HUES48 (cell line): ENCODE results near the gene TBL1X.

Experiments
- H3K27ac ChIP-seq: one replicate; pipeline ENCODE4 v1.7.0; 2013; ENCODE audit warnings: low read depth, low read length, inconsistent platforms
- H3K27me3 ChIP-seq: 2 replicates; pipeline ENCODE4 v1.6.1; 2013; ENCODE audit warnings: mild to moderate bottlenecking, low read length; ENCODE audit not compliant: control insufficient read depth, insufficient read depth
- H3K36me3 ChIP-seq: 2 replicates; pipeline ENCODE4 v1.6.1; 2013; ENCODE audit warnings: low read length; ENCODE audit not compliant: control insufficient read depth, insufficient read depth
- H3K4me1 ChIP-seq: 2 replicates; pipeline ENCODE4 v1.6.1; 2013; ENCODE audit warnings: mild to moderate bottlenecking, low read length; ENCODE audit not compliant: control insufficient read depth, insufficient read depth
- H3K4me3 ChIP-seq: 2 replicates; pipeline ENCODE4 v1.5.1; 2013; ENCODE audit warnings: mild to moderate bottlenecking, low read depth, low read length
- H3K9ac ChIP-seq: 2 replicates; pipeline ENCODE4 v1.6.1; 2013; ENCODE audit warnings: mild to moderate bottlenecking, low read depth, low read length, moderate library complexity
- H3K9me3 ChIP-seq: 2 replicates; pipeline ENCODE4 v1.6.1; 2013; ENCODE audit warnings: low read length; ENCODE audit not compliant: control insufficient read depth, insufficient read depth

The TBL1X gene

GRCh38 chrX:9476810-9477575 is 12.1 kb downstream of the TBL1X start:
- Histone ChIP-seq H3K4me3 (no peak overlapping the region), H3K27me3 (no peaks in the 10 kb centered on the region), H3K9ac (no peak overlapping the region), H3K4me1 (peaks cover 13% of the 10 kb centered on the region), H3K9me3 (no peaks in the 10 kb centered on the region; the same call in 1 of the 2 replicates), H3K36me3 (no peaks in the 10 kb centered on the region), H3K27ac (no peak overlapping the region)

- Histone ChIP-seq H3K27me3 (no peaks in the 10 kb centered on the region), H3K4me3 (no peak overlapping the region), H3K4me1 (peaks cover 25% of the 10 kb centered on the region), H3K36me3 (no peaks in the 10 kb centered on the region), H3K9me3 (no peaks in the 10 kb centered on the region; the same call in 1 of the 2 replicates), H3K27ac (no peak overlapping the region), H3K9ac (no peak overlapping the region)
Observed at GRCh38 chrX:9482408-9482807, 17.6 kb downstream of the TBL1X start.

GRCh38 chrX:9482837-9483236 is 18.0 kb downstream of the TBL1X start:
- Histone ChIP-seq H3K4me3 (no peak overlapping the region), H3K27me3 (no peaks in the 10 kb centered on the region), H3K4me1 (peaks cover 23% of the 10 kb centered on the region), H3K27ac (no peak overlapping the region), H3K36me3 (no peaks in the 10 kb centered on the region), H3K9ac (no peak overlapping the region), H3K9me3 (no peaks in the 10 kb centered on the region; the same call in 1 of the 2 replicates)

- H3K9ac ChIP-seq = no peak overlapping the region
- no peaks in the 10 kb centered on the region; the same call in 1 of the 2 replicates for H3K9me3 ChIP-seq
- no peaks in the 10 kb centered on the region for H3K27me3 ChIP-seq
- H3K4me3 ChIP-seq = no peak overlapping the region
- peaks cover 17% of the 10 kb centered on the region for H3K4me1 ChIP-seq
- no peak overlapping the region for H3K27ac ChIP-seq
- no peaks in the 10 kb centered on the region for H3K36me3 ChIP-seq
Observed at GRCh38 chrX:9483376-9483775, 18.5 kb downstream of the TBL1X start.

GRCh38 chrX:9486786-9487387 is 22.0 kb downstream of the TBL1X start:
- Histone ChIP-seq H3K4me1 (peaks cover 15% of the 10 kb centered on the region), H3K4me3 (no peak overlapping the region), H3K27me3 (no peaks in the 10 kb centered on the region), H3K27ac (no peak overlapping the region), H3K9ac (no peak overlapping the region), H3K36me3 (no peaks in the 10 kb centered on the region), H3K9me3 (no peaks in the 10 kb centered on the region)

GRCh38 chrX:9488586-9488985 is 23.7 kb downstream of the TBL1X start:
- 0 out of 2 replicates have a peak, but pooled peaks cover under 1% of the 10 kb centered on the region for H3K4me1 ChIP-seq
- H3K4me3 ChIP-seq = no peak overlapping the region
- no peaks in the 10 kb centered on the region for H3K9me3 ChIP-seq
- no peaks in the 10 kb centered on the region for H3K36me3 ChIP-seq
- no peak overlapping the region for H3K9ac ChIP-seq
- H3K27me3 ChIP-seq = no peaks in the 10 kb centered on the region
- no peak overlapping the region for H3K27ac ChIP-seq

GRCh38 chrX:9489234-9489633 is 24.4 kb downstream of the TBL1X start:
- H3K4me1 ChIP-seq = 0 out of 2 replicates have a peak, but pooled peaks cover 4% of the 10 kb centered on the region
- no peaks in the 10 kb centered on the region for H3K9me3 ChIP-seq

GRCh38 chrX:9492901-9493300 is 28.0 kb downstream of the TBL1X start:
- Histone ChIP-seq H3K27me3 (no peaks in the 10 kb centered on the region), H3K36me3 (0 out of 2 replicates have a peak, but pooled peaks cover 4% of the 10 kb centered on the region), H3K9me3 (no peaks in the 10 kb centered on the region), H3K4me3 (no peak overlapping the region), H3K9ac (no peak overlapping the region), H3K27ac (no peak overlapping the region), H3K4me1 (peaks cover 12% of the 10 kb centered on the region)

More at GRCh38 chrX:9489234-9489633, 24.4 kb downstream of the TBL1X start:
- no peak overlapping the region for H3K9ac ChIP-seq
- H3K36me3 ChIP-seq = no peaks in the 10 kb centered on the region
- no peaks in the 10 kb centered on the region for H3K27me3 ChIP-seq
- no peak overlapping the region for H3K4me3 ChIP-seq
- H3K27ac ChIP-seq = no peak overlapping the region

- Histone ChIP-seq H3K36me3 (0 out of 2 replicates have a peak, but pooled peaks cover 4% of the 10 kb centered on the region), H3K9me3 (no peaks in the 10 kb centered on the region), H3K4me1 (peaks cover 12% of the 10 kb centered on the region), H3K27ac (no peak overlapping the region), H3K4me3 (no peak overlapping the region), H3K27me3 (no peaks in the 10 kb centered on the region), H3K9ac (no peak overlapping the region)
Observed at GRCh38 chrX:9493936-9494335, 29.1 kb downstream of the TBL1X start.

- Histone ChIP-seq H3K4me3 (no peak overlapping the region), H3K9me3 (no peaks in the 10 kb centered on the region), H3K27me3 (no peaks in the 10 kb centered on the region), H3K27ac (no peak overlapping the region), H3K4me1 (peaks cover 12% of the 10 kb centered on the region), H3K36me3 (0 out of 2 replicates have a peak, but pooled peaks cover 4% of the 10 kb centered on the region), H3K9ac (no peak overlapping the region)
Observed at GRCh38 chrX:9494771-9495170, 29.9 kb downstream of the TBL1X start.

GRCh38 chrX:9495496-9495895 is 30.6 kb downstream of the TBL1X start:
- Histone ChIP-seq H3K9ac (no peak overlapping the region), H3K4me3 (no peak overlapping the region), H3K27ac (no peak overlapping the region), H3K27me3 (no peaks in the 10 kb centered on the region), H3K4me1 (peaks cover 12% of the 10 kb centered on the region), H3K9me3 (no peaks in the 10 kb centered on the region), H3K36me3 (0 out of 2 replicates have a peak, but pooled peaks cover 4% of the 10 kb centered on the region)
